NCI-H1105 treated with DMSO at 0.1 percent for 48 hours (cell line): ENCODE measurements around the gene GSDME.
A peak's percentile ranks its signal among the peaks of the same experiment; 100 is the strongest.
"Not testable (repeated sequence)": the region's sequence is repeated elsewhere in the genome, so short reads cannot be mapped to it uniquely, and the experiment has no call there.

Source experiments
- DNase-seq: peaks from one replicate; lab custom pipeline; 2025; lab: John Stamatoyannopoulos, UW

The GSDME gene

GRCh38 chr7:24741679-24742505 lies 15.4 kb downstream of the GSDME start:
- no peak for DNase-seq

- DNase-seq, result no peak
Observed at GRCh38 chr7:24740871-24741270, 16.4 kb downstream of the GSDME start.

GRCh38 chr7:24739306-24739705 lies 18.0 kb downstream of the GSDME start:
- no peak for DNase-seq

GRCh38 chr7:24738577-24738976 lies 18.7 kb downstream of the GSDME start:
- no peak for DNase-seq

GRCh38 chr7:24737281-24737680 lies 20.0 kb downstream of the GSDME start:
- DNase-seq, result no peak

- not testable (repeated sequence) for DNase-seq
Observed at GRCh38 chr7:24735594-24735993, 21.7 kb downstream of the GSDME start.

GRCh38 chr7:24734306-24734705 lies 23.0 kb downstream of the GSDME start:
- DNase-seq, result no peak

GRCh38 chr7:24733414-24734060 lies 23.7 kb downstream of the GSDME start:
- DNase-seq, result no peak

GRCh38 chr7:24732646-24733413 lies 24.4 kb downstream of the GSDME start:
- no peak for DNase-seq

- DNase-seq, result no peak
Observed at GRCh38 chr7:24731313-24731712, 26.0 kb downstream of the GSDME start.

GRCh38 chr7:24730018-24730369 lies 27.3 kb downstream of the GSDME start:
- no peak for DNase-seq

- DNase-seq, result peak; percentile 46
Observed at GRCh38 chr7:24729365-24730017, 27.8 kb downstream of the GSDME start.

GRCh38 chr7:24728503-24729364 lies 28.5 kb downstream of the GSDME start:
- no peak for DNase-seq

GRCh38 chr7:24728121-24728500 lies 29.2 kb downstream of the GSDME start:
- DNase-seq, result no peak

GRCh38 chr7:24727154-24728120 lies 29.8 kb downstream of the GSDME start:
- DNase-seq, result no peak

- no peak for DNase-seq
Observed at GRCh38 chr7:24725554-24726241, 31.6 kb downstream of the GSDME start.

- no peak for DNase-seq
Observed at GRCh38 chr7:24724451-24725190, 32.6 kb downstream of the GSDME start.

- DNase-seq, result no peak
Observed at GRCh38 chr7:24723178-24723530, 34.1 kb downstream of the GSDME start.
